ENCODE results near the gene CTAGE6. TPM values are rescaled to one million over a fixed set of nuclear protein-coding genes. Genes with fewer than 3 reads are reported as not detected.
"Not testable (repeated sequence)": the region's sequence is repeated elsewhere in the genome, so short reads cannot be mapped to it uniquely, and the experiment has no call there.

Gene CTAGE6
- total RNA-seq, 1 donor from 2014 or later = not detected

- H3K4me1 ChIP-seq; intact Hi-C loops (cut with micrococcal nuclease); H3K36me3 ChIP-seq; DNase-seq; H3K4me3 ChIP-seq; H3K27ac ChIP-seq (replicated peaks); H3K9me3 ChIP-seq (replicated peaks); H3K27me3 ChIP-seq (ENCODE audit: low read depth): not testable (repeated sequence)
Measured at GRCh38 chr7:143745340-143745739, 12.2 kb downstream of the CTAGE6 start.

GRCh38 chr7:143737037-143737819 is 20.3 kb downstream of the CTAGE6 start:
- not testable (repeated sequence) for H3K36me3 ChIP-seq

GRCh38 chr7:143735962-143736361 is 21.5 kb downstream of the CTAGE6 start:
- no peak for DNase-seq
- intact Hi-C loops (cut with micrococcal nuclease) = no loop called here
- Histone ChIP-seq H3K27ac (replicated peaks) (no peak overlapping the region), H3K27me3 (ENCODE audit: low read depth) (no peaks in the 10 kb centered on the region), H3K9me3 (replicated peaks) (no peaks in the 10 kb centered on the region), H3K4me3 (no peak overlapping the region), H3K4me1 (no peaks in the 10 kb centered on the region), H3K36me3 (no peaks in the 10 kb centered on the region)
- no peak for TF ChIP-seq CTCF (IDR thresholded peaks at IDR 0.05; ENCODE audit: borderline replicate concordance)

More at GRCh38 chr7:143737037-143737819, 20.3 kb downstream of the CTAGE6 start:
- H3K4me3 ChIP-seq; H3K27ac ChIP-seq (replicated peaks); intact Hi-C loops (cut with micrococcal nuclease); H3K9me3 ChIP-seq (replicated peaks); DNase-seq; H3K27me3 ChIP-seq (ENCODE audit: low read depth); H3K4me1 ChIP-seq: not testable (repeated sequence)
- TF ChIP-seq CTCF (IDR thresholded peaks at IDR 0.05; ENCODE audit: borderline replicate concordance) = peak; percentile 69

GRCh38 chr7:143733876-143734275 is 23.6 kb downstream of the CTAGE6 start:
- Histone ChIP-seq H3K9me3 (replicated peaks) (no peaks in the 10 kb centered on the region), H3K4me1 (no peaks in the 10 kb centered on the region), H3K27ac (replicated peaks) (no peak overlapping the region), H3K27me3 (ENCODE audit: low read depth) (no peaks in the 10 kb centered on the region), H3K36me3 (no peaks in the 10 kb centered on the region), H3K4me3 (no peak overlapping the region)
- DNase-seq = no peak
- TF ChIP-seq CTCF (IDR thresholded peaks at IDR 0.05; ENCODE audit: borderline replicate concordance) = no peak
- intact Hi-C loops (cut with micrococcal nuclease) = no loop called here

- H3K27me3 ChIP-seq (ENCODE audit: low read depth) = no peaks in the 10 kb centered on the region
- DNase-seq = no peak
- H3K27ac ChIP-seq (replicated peaks) = no peak overlapping the region
- intact Hi-C loops (cut with micrococcal nuclease) = no loop called here
- no peaks in the 10 kb centered on the region for H3K9me3 ChIP-seq (replicated peaks)
- H3K36me3 ChIP-seq = no peaks in the 10 kb centered on the region
- H3K4me1 ChIP-seq = no peaks in the 10 kb centered on the region
- no peak overlapping the region for H3K4me3 ChIP-seq
- no peak for TF ChIP-seq CTCF (IDR thresholded peaks at IDR 0.05; ENCODE audit: borderline replicate concordance)
Measured at GRCh38 chr7:143728333-143728862, 29.1 kb downstream of the CTAGE6 start.

- DNase-seq; H3K4me1 ChIP-seq; H3K4me3 ChIP-seq; H3K36me3 ChIP-seq; H3K9me3 ChIP-seq (replicated peaks); H3K27me3 ChIP-seq (ENCODE audit: low read depth); H3K27ac ChIP-seq (replicated peaks); intact Hi-C loops (cut with micrococcal nuclease): not testable (repeated sequence)
Measured at GRCh38 chr7:143727561-143727960, 29.9 kb downstream of the CTAGE6 start.

GRCh38 chr7:143726143-143726542 is 31.4 kb downstream of the CTAGE6 start:
- H3K9me3 ChIP-seq (replicated peaks); H3K4me1 ChIP-seq; H3K27me3 ChIP-seq (ENCODE audit: low read depth); H3K4me3 ChIP-seq; DNase-seq; H3K27ac ChIP-seq (replicated peaks); H3K36me3 ChIP-seq; intact Hi-C loops (cut with micrococcal nuclease): not testable (repeated sequence)

GRCh38 chr7:143720335-143720734 is 37.2 kb downstream of the CTAGE6 start:
- intact Hi-C loops (cut with micrococcal nuclease); H3K36me3 ChIP-seq; H3K9me3 ChIP-seq (replicated peaks); H3K4me1 ChIP-seq; H3K4me3 ChIP-seq; DNase-seq; H3K27ac ChIP-seq (replicated peaks); H3K27me3 ChIP-seq (ENCODE audit: low read depth): not testable (repeated sequence)

- H3K4me1 ChIP-seq; H3K27me3 ChIP-seq (ENCODE audit: low read depth); intact Hi-C loops (cut with micrococcal nuclease); DNase-seq; H3K36me3 ChIP-seq; H3K9me3 ChIP-seq (replicated peaks); H3K4me3 ChIP-seq; H3K27ac ChIP-seq (replicated peaks): not testable (repeated sequence)
Measured at GRCh38 chr7:143715543-143716193, 41.8 kb downstream of the CTAGE6 start.

Measured in left ventricle myocardium inferior (tissue), 1 donor.